ENCODE results near the gene UBA52. TPM values are rescaled to one million over a fixed set of nuclear protein-coding genes. Genes with fewer than 3 reads are reported as not detected.
A peak's percentile ranks its signal among the peaks of the same experiment; 100 is the strongest.

The UBA52 gene
- total RNA-seq, 4 donors from 2014 or later = 512 to 719 (median 537) TPM

GRCh38 chr19:18606281-18607225 lies 34.9 kb downstream of the UBA52 start, which contains the start of gene CRLF1:
TSS of gene CRLF1 (minus strand) at chr19:18606799. CDS start at chr19:18606656, 143 bp downstream.
- in situ Hi-C loops (cut with MboI; ENCODE audit: low sequenced_read_pairs in 4 of 4) (no loop called here), intact Hi-C loops (cut with DNase I; ENCODE audit: low total_unique reads) (no loop called here)
- Histone ChIP-seq H3K4me1 (peaks cover 5 to 23% of the 10 kb centered on the region in 2 donors), H3K27me3 (peaks cover 65 to 68% (median 65%) of the 10 kb centered on the region in 3 donors), H3K9me3 (no peaks in the 10 kb centered on the region), H3K4me3 (peak within 1 kb of the TSS; percentile 28 to 49 (median 42)), H3K36me3 (no peaks in the 10 kb centered on the region), H3K27ac (peak within 1 kb of the TSS in 3 of 4 donors; percentile 11 to 30 (median 18))
- ATAC-seq (peak; percentile 27 to 45), DNase-seq (peak in 1 of 2 donors; percentile 43)
- TF ChIP-seq POLR2A (IDR thresholded peaks at IDR 0.05) (no peak), CTCF (IDR thresholded peaks at IDR 0.05 in 4 of 5, conservative IDR thresholded peaks at IDR 0.05 in 1 of 5) (no peak)

- in situ Hi-C loops (cut with MboI; ENCODE audit: low sequenced_read_pairs in 4 of 4) = no loop called here
- Histone ChIP-seq H3K27ac (peak overlapping the region in 2 of 4 donors; percentile 11 to 18), H3K27me3 (peaks cover 74 to 77% (median 74%) of the 10 kb centered on the region in 3 donors), H3K4me3 (peak overlapping the region; percentile 28 to 49 (median 42)), H3K36me3 (no peaks in the 10 kb centered on the region), H3K4me1 (peaks cover 5 to 32% of the 10 kb centered on the region in 2 donors), H3K9me3 (no peaks in the 10 kb centered on the region)
- TF ChIP-seq CTCF (IDR thresholded peaks at IDR 0.05 in 4 of 5, conservative IDR thresholded peaks at IDR 0.05 in 1 of 5) = no peak
- TF ChIP-seq POLR2A (IDR thresholded peaks at IDR 0.05) = no peak
- no peak for ATAC-seq
- DNase-seq = no peak
- intact Hi-C loops (cut with DNase I; ENCODE audit: low total_unique reads) = no loop called here
Observed at GRCh38 chr19:18607226-18608101, 35.8 kb downstream of the UBA52 start.

- Histone ChIP-seq H3K4me3 (peak overlapping the region in 2 of 4 donors; percentile 28 to 46), H3K36me3 (no peaks in the 10 kb centered on the region), H3K27me3 (peaks cover 81 to 85% (median 82%) of the 10 kb centered on the region in 3 donors), H3K27ac (no peak overlapping the region), H3K9me3 (no peaks in the 10 kb centered on the region), H3K4me1 (peaks cover 5 to 37% of the 10 kb centered on the region in 2 donors)
- TF ChIP-seq CTCF (IDR thresholded peaks at IDR 0.05 in 4 of 5, conservative IDR thresholded peaks at IDR 0.05 in 1 of 5) (no peak), POLR2A (IDR thresholded peaks at IDR 0.05) (no peak)
- intact Hi-C loops (cut with DNase I; ENCODE audit: low total_unique reads) (no loop called here), in situ Hi-C loops (cut with MboI; ENCODE audit: low sequenced_read_pairs in 4 of 4) (no loop called here)
- no peak for ATAC-seq
- DNase-seq = no peak
Observed at GRCh38 chr19:18608102-18608804, 36.6 kb downstream of the UBA52 start.

Measured in gastrocnemius medialis (tissue), 4 donors.